DOHH2 (cell line): Measurements from ENCODE around the gene LIPC.

ENCODE experiments used
- H3F3A ChIP-seq: fragments of 200-600 bp; sonication (generic), shearing (Covaris generic); 2 replicates; pipeline ENCODE4 v1.6.0; 2016; ENCODE audit warnings: antibody characterized with exemption, mild to moderate bottlenecking; ENCODE audit not compliant: control insufficient read depth, insufficient read depth
- H3K27ac ChIP-seq: fragments of 200-600 bp; sonication (generic); 2 replicates; pipeline ENCODE4 v1.5.1; 2014; ENCODE audit warnings: low read depth, mild to moderate bottlenecking, low read length, moderate library complexity
- H3K27me3 ChIP-seq: fragments of 200-600 bp; sonication (generic); 2 replicates; pipeline ENCODE4 v1.6.1; 2014; ENCODE audit warnings: mild to moderate bottlenecking, low read length, mixed read lengths; ENCODE audit not compliant: control insufficient read depth
- H3K36me3 ChIP-seq: fragments of 200-600 bp; sonication (generic); 2 replicates; pipeline ENCODE4 v1.6.1; 2014; ENCODE audit warnings: mild to moderate bottlenecking, low read length, moderate library complexity, mixed read lengths; ENCODE audit not compliant: control insufficient read depth
- H3K4me1 ChIP-seq: fragments of 200-600 bp; sonication (generic); 2 replicates; pipeline ENCODE4 v1.6.1; 2014; ENCODE audit warnings: mild to moderate bottlenecking, low read length, mixed read lengths; ENCODE audit not compliant: control insufficient read depth
- H3K4me2 ChIP-seq: fragments of 200-600 bp; sonication (generic); 2 replicates; pipeline ENCODE4 v1.6.0; 2014; ENCODE audit warnings: mild to moderate bottlenecking, low read length, moderate library complexity
- H3K4me3 ChIP-seq: fragments of 200-600 bp; sonication (generic); 2 replicates; pipeline ENCODE4 v1.5.1; 2014; ENCODE audit warnings: mild to moderate bottlenecking, low read length, mixed read lengths
- H3K79me2 ChIP-seq: fragments of 200-600 bp; sonication (generic); 2 replicates; pipeline ENCODE4 v1.6.1; 2014; ENCODE audit warnings: mild to moderate bottlenecking, low read length, mixed read lengths; ENCODE audit not compliant: control insufficient read depth
- H3K9me2 ChIP-seq: fragments of 200-600 bp; sonication (generic); replicated peaks from 2 replicates; pipeline ENCODE4 v1.6.1; 2014; ENCODE audit warnings: mild to moderate bottlenecking, low read length, mixed read lengths; ENCODE audit not compliant: control insufficient read depth
- H3K9me3 ChIP-seq: fragments of 200-600 bp; sonication (generic); 2 replicates; pipeline ENCODE4 v1.6.1; 2014; ENCODE audit warnings: antibody characterized with exemption, low read length, mixed read lengths; ENCODE audit not compliant: control insufficient read depth, insufficient read depth
- H4K20me1 ChIP-seq: fragments of 200-600 bp; sonication (generic); 2 replicates; pipeline ENCODE4 v1.6.0; 2014; ENCODE audit warnings: low read depth, mild to moderate bottlenecking, antibody characterized with exemption, low read length, moderate library complexity; ENCODE audit not compliant: control insufficient read depth, insufficient read depth
- CTCF ChIP-seq: fragments of 200-600 bp; sonication (generic); IDR thresholded peaks from one replicate; pipeline ENCODE4 v1.5.1; 2014; ENCODE audit warnings: antibody characterized with exemption, mild to moderate bottlenecking, low read depth, low read length; ENCODE audit not compliant: poor library complexity, severe bottlenecking
- EZH2phosphoT487 ChIP-seq: fragments of 200-600 bp; sonication (generic); IDR thresholded peaks from 2 replicates; pipeline ENCODE4 v1.6.1; 2017; ENCODE audit warnings: borderline replicate concordance, mild to moderate bottlenecking, antibody characterized with exemption, low read length, moderate library complexity, mixed read lengths

Gene LIPC

DNA sequence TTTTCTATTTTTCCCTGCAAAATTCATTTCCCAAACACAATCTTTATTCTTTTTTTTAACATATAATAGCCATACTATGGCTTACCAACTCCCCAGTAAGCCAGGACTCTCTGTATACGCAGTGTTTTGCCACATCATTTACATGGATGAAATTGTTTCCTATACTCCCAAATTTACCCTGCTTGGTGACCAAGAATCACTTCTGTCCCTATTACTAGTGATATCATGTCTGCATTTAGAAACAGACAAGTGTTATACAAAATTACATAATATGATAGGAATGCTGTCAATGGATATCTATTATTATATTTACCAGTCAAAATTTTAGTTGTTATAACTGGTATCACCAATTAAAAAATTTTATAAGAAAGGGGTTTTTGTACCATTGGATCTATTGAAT lies 77.8 kb downstream of the LIPC start:
- H3F3A ChIP-seq, result no peaks in the 10 kb centered on the region
- TF ChIP-seq EZH2phosphoT487 (no peak), CTCF (no peak)
- no peaks in the 10 kb centered on the region for H3K9me2 ChIP-seq

DNA sequence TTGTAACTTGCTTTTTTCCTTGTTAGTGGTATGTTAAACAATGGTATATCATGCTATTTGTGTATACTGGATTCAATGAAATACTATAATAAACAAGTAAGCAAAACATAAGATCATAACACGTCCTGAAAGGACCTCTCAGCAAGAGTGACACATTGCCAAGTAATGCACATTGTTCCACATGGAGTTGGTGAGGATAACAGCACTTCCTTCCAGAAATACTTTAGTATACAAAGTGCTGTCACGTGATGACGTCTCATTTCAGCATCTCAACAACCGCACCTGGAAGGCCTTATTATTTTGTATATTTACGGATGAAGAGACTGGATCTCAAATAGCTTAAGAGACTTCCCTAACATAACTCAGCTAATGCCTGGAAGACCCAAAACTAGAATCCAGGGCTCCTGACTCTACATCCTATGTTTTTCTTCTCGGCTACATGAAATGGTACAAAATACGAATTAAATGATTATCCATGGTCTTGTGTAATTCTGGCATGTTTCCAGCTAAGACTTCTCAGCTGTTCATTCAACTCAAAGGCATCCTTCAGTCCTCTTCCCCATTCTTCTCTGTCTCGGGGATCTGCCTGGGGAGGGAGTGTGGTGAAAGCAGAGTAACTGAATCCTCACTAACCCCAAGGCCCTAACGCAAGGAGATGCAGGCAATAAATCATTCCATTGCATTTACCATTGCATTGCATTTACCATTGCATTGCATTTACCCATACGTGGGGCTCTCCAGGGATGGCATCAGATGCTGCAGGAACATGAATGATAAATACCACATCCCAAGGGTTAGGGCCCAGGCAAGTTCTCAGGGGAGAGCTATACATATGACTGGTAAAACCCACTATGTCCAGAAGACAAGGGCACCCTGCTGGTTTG lies 79.2 kb downstream of the LIPC start:
- Histone ChIP-seq H3K9me3 (no peaks in the 10 kb centered on the region), H3F3A (no peaks in the 10 kb centered on the region), H4K20me1 (no peaks in the 10 kb centered on the region), H3K4me2 (no peak overlapping the region), H3K36me3 (no peaks in the 10 kb centered on the region), H3K27me3 (0 out of 2 replicates have a peak, but pooled peaks cover 3% of the 10 kb centered on the region), H3K4me1 (no peaks in the 10 kb centered on the region), H3K27ac (no peak overlapping the region), H3K4me3 (no peak overlapping the region), H3K9me2 (no peaks in the 10 kb centered on the region), H3K79me2 (no peaks in the 10 kb centered on the region)
- TF ChIP-seq EZH2phosphoT487, result no peak
- TF ChIP-seq CTCF, result no peak

More for the DNA sequence above, 77.8 kb downstream of the LIPC start:
- Histone ChIP-seq H3K27ac (no peak overlapping the region), H3K4me2 (no peak overlapping the region), H3K27me3 (0 out of 2 replicates have a peak, but pooled peaks cover 3% of the 10 kb centered on the region), H3K4me1 (no peaks in the 10 kb centered on the region), H3K4me3 (no peak overlapping the region), H3K36me3 (no peaks in the 10 kb centered on the region), H3K79me2 (no peaks in the 10 kb centered on the region), H3K9me3 (no peaks in the 10 kb centered on the region), H4K20me1 (no peaks in the 10 kb centered on the region)

- Histone ChIP-seq H3K27me3 (0 out of 2 replicates have a peak, but pooled peaks cover 3% of the 10 kb centered on the region), H3K27ac (no peak overlapping the region), H3K4me1 (no peaks in the 10 kb centered on the region), H3F3A (no peaks in the 10 kb centered on the region), H3K4me2 (no peak overlapping the region), H3K9me2 (no peaks in the 10 kb centered on the region), H3K79me2 (no peaks in the 10 kb centered on the region), H3K4me3 (no peak overlapping the region), H3K9me3 (no peaks in the 10 kb centered on the region), H4K20me1 (no peaks in the 10 kb centered on the region), H3K36me3 (no peaks in the 10 kb centered on the region)
- TF ChIP-seq CTCF, result no peak
- no peak for TF ChIP-seq EZH2phosphoT487
Measured at GRCh38 chr15:58511599-58511987, 79.8 kb downstream of the LIPC start.
